ENCODE measurements around the gene SUCO.
"Not testable (repeated sequence)": the region's sequence is repeated elsewhere in the genome, so short reads cannot be mapped to it uniquely, and the experiment has no call there.

The SUCO gene

GRCh38 chr1:172566196-172566997, 33.4 kb downstream of the SUCO start:
- no peak for DNase-seq

- no peak for DNase-seq
These were observed 34.8 kb downstream of the SUCO start for GRCh38 chr1:172567720-172568119.

- DNase-seq, result no peak
These were observed 41.1 kb downstream of the SUCO start for GRCh38 chr1:172574080-172574479.

DNA sequence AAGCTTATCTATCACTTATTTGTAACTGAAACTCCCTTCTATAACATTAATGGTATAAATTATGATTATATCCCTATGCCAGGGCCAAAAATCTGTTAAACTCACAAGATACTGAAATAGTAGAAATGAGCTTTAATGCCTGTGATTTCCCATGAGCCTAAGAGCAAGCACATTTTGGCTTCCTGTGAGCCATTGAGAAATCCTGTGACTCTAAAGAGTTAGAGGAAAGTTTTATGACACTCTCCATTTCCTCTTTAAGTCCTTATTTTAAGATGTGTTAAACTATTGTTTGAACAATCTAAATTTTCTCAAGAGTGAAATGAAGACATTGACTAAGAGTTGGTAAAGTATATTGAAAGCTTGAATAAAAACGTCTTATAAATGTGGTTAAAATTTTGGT, 45.6 kb downstream of the SUCO start:
- no peak for DNase-seq

DNA sequence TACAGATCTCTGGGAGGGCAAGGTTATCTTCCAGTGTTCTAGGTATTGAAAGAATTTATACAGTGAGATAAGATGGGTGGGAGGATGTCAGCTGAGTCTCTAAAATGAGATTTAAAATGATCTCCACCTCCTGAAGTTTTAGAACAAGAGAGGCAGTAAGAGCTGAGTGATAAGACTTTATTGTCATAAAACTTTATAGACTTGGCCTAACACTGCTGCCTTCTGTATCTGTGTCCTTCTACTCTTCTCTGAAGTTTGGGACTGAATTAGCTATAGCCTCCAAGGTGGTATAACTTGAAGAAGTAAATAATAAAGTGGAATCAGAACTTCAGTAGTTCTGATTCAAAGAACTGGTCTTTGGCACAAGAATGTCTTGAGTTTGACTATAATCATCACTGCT, 48.3 kb downstream of the SUCO start:
- DNase-seq, result no peak

DNA sequence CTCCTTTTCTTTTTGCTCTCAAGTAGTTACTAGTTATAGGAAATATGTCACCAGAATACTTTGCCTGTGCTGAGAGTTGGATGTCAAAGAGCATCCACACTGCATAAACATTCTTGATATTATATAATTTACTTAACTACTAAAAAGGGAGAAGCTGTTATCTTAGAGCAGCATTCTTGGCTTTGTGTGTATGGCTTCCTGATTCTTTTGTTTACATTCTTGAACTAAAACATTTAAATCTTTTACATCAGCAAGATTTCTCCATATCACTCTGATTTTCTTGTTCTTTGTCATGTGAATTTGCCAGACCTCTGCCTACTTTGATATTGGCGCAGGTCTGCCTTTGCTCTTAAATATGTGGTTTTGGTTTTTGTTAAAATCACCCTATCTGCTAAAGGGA, 48.8 kb downstream of the SUCO start:
- DNase-seq, result no peak

DNA sequence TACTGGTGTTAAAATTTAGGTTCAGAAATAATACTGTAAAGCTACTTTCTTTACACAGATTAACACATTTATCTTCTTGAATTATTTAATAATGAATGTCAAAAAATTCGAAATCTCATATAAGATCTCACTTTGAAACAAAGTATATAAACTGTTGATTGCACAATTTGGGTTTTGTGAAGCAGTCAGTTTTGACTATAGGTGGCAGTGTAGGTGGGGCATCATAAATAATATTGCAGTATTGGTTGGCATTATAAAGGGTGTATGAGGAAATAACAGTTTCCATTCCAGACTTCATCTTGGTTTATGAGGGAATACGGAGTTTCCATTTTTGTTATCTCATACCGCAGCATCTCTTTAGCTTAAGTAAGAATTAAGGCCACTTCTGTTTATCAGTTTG, 49.9 kb downstream of the SUCO start:
- no peak for DNase-seq

- DNase-seq, result no peak
These were observed 52.4 kb downstream of the SUCO start for GRCh38 chr1:172585348-172585747.

GRCh38 chr1:172585861-172586260, 52.9 kb downstream of the SUCO start:
- DNase-seq, result no peak

GRCh38 chr1:172588296-172589291, 55.6 kb downstream of the SUCO start:
- DNase-seq, result no peak

DNA sequence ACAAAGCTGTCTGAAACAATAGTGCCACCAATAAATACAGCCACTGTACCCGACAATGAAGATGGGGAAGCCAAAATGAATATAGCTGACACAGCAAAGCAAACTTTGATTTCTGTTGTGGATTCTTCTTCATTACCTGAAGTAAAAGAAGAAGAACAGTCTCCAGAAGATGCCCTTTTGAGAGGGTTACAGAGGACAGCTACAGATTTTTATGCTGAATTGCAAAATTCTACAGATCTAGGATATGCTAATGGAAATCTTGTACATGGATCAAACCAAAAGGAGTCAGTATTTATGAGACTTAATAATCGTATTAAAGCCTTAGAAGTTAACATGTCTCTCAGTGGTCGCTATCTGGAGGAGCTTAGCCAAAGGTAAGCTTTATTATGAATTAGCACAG, 56.6 kb downstream of the SUCO start:
- no peak for DNase-seq

DNA sequence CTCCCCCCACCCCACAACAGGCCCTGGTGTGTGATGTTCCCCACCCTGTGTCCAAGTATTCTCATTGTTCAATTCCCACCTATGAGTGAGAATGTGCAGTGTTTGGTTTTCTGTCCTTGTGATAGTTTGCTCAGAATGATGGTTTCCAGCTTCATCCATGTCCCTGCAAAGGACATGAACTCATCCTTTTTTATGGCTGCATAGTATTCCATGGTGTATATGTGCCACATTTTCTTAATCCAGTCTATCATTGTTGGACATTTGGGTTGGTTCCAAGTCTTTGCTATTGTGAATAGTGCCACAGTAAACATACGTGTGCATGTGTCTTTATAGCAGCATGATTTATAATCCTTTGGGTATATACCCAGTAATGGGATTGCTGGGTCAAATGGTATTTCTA, 58.5 kb downstream of the SUCO start:
- not testable (repeated sequence) for DNase-seq

DNA sequence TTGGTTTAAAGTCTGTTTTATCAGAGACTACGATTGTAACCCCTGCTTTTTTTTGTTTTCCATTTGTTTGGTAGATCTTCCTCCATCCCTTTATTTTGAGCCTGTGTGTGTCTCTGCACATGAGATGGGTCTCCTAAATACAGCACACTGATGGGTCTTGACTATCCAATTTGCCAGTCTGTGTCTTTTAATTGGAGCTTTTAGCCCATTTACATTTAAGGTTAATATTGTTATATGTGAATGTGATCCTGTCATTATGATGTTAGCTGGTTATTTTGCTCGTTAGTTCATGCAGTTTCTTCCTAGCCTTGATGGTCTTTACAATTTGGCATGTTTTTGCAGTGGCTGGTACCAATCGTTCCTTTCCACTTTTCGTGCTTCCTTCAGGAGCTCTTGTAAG, 62.1 kb downstream of the SUCO start:
- DNase-seq, result not testable (repeated sequence)

GRCh38 chr1:172596782-172597181, 63.8 kb downstream of the SUCO start:
- DNase-seq, result not testable (repeated sequence)

- DNase-seq, result no peak
These were observed 67.0 kb downstream of the SUCO start for GRCh38 chr1:172599912-172600311.

DNA sequence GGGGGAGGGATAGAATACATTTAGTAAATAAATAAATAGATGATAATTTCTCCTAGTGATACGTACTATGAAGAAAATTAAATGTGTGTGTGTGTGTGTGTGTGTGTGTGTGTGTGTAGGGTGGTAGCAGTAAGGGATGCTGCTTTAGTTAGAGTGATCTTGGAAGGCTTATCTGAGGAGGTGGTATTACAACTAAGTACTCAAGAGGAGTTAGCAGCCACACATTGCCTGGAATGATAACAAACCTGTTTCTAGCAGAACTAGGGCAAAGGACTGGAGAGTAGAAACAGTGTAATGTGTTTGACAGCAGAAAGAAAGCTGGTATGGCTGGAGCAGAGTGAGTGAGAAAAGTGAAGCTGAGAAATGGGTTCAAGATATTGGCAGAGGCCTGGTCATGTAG, 67.7 kb downstream of the SUCO start:
- no peak for DNase-seq

DNA sequence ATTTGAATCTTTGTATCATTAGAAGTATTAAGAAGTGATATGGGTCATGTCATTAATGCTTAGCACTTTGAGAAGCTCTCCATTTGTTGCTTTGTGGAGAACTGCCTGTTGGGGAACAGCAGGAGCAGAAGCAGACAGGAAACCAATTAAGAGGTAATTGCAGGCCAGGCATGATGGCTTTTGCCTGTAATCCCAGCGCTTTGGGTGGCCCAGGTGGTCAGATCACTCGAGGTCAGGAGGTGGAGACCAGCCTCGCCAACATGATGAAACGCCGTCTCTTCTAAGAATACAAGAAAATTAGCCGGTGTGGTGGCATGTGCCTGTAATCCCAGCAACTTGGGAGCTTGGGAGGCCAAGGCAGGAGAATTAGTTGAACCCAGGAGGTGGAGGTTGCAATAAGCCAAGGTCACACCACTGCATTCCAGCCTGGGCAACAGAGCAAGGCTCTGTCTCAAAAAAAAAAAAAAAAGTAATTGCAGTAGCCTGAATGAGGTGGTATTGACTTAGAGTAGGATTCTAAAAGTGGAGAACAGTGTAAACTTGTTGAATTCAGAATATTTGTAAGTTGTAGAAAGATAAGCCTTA, 68.2 kb downstream of the SUCO start:
- no peak for DNase-seq

DNA sequence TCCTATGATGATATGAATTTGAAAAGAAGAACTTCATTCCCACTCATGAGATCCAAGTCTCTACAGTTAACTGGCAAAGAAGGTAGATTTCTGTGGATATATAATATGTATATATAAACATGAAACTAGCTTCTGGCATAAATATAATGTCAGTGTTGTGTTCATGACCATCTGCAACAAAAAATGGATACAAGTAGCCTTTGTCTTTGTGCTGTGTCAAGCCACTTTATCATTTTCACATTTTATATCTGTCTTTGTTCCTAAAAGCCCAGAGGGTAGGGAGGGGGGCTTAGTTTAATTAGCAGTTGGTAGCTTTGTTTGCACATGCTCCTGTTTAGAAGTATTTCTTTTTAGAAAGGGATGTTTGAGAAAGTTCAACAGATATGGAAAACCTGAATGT, 69.8 kb downstream of the SUCO start:
- no peak for DNase-seq

DNA sequence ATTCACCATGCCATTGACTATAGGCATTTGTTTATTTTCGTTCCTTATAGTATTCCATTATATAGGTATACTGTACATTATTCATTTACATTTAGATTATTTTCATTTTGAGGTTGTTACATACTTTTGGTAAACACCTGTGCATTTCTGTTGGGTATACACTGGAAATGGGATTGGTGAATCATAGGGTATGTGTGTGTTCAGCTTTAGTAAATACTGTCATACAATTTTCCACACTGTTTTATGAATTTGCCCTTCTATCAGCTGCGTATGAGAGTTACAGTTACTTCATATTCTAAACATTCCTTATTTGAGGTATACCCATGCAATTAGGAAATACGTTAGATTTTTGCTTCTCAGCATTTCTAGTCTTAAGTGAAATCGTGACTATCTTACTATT, 70.9 kb downstream of the SUCO start:
- DNase-seq, result no peak

DNA sequence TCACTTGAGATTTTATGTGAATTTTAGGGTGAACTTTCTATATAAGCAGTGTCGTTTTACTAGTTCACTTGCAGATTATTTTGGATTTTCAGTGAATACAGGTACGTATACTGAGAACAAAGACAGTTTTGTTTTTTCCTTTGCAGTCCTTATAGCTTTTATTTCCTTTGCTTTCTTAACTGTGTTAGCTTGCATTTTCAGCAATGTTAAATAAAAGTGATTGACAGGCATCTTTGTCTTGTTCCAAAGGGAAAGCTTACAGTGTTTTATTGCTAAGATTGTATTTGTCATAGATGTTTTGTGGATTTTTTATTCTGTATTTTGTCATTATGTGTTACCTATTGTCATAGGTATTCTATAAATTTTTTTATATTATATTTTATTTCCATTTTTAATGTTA, 72.7 kb downstream of the SUCO start:
- DNase-seq, result no peak

DNA sequence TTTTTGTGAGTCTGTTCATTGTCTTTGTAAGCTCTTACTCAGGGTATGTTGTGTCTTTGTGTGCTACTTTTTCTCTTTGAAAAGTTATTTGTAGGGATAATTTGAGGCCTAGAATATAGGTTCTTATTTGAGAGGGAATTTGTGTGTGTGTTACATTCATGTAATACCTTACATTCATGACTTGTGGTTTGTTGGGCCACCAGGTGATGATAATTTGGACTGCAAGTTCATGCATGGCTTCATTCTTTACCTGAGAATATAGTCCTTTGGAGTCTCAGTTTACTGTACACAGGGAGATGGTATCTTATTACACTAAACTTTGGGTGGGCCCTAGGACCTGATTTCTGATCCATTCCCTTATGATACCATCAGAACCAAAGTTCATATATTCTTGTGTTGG, 74.2 kb downstream of the SUCO start:
- no peak for DNase-seq

- no peak for DNase-seq
These were observed 75.2 kb downstream of the SUCO start for GRCh38 chr1:172608098-172608601.

GRCh38 chr1:172609528-172609927, 76.6 kb downstream of the SUCO start:
- no peak for DNase-seq
